HG03354 (cell line): ENCODE data around the gene GGTLC3.
"Not testable (repeated sequence)": the region's sequence is repeated elsewhere in the genome, so short reads cannot be mapped to it uniquely, and the experiment has no call there.

ENCODE experiments used
- ATAC-seq: cut with Tn5 transposase; IDR thresholded peaks from one replicate; pipeline ENCODE4 v1.9.1; 2021; ENCODE audit warnings: mild to moderate bottlenecking; ENCODE audit not compliant: unreplicated experiment, poor library complexity, severe bottlenecking

Gene GGTLC3

GRCh38 chr22:18522762-18523161 is 4.8 kb upstream of the GGTLC3 start:
- not testable (repeated sequence) for ATAC-seq

GRCh38 chr22:18513454-18513853 is 4.5 kb downstream of the GGTLC3 start:
- ATAC-seq = not testable (repeated sequence)

DNA sequence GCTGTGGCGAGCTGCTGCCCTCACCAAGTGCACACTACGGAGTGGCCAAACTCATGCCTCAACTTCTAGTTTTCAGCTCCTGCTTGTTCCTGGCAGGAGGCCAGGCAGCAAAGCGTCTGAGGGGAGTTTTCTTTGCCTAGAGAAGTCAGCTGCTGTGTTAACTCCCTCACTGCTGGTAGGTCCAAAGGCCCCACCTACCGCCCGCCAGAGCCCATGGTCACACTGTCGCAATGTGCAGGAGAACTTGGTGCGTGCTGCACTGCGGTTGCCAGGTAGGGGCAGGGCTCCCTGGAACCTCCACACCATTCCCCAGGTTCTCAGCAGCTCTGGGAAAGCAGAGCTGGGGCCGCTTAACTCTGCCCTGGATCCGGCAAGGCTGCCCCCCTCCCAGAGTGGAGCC is 5.6 kb downstream of the GGTLC3 start:
- not testable (repeated sequence) for ATAC-seq

DNA sequence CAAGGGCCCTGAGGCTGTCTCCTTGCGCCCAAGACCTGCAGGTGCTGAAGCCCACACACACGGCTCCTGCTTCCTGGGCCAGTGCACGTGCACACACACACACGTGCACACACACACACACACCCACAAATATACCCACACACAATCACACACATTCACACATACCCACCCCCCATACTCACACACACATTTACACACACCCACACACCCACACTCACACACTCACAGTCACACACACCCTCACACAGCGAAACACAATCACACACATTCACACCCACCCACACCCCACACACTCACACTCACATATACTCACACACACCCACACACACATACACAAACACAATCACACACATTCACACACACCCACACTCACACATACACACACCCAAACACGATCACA is 6.6 kb downstream of the GGTLC3 start:
- not testable (repeated sequence) for ATAC-seq

GRCh38 chr22:18496227-18496626 is 21.7 kb downstream of the GGTLC3 start:
- ATAC-seq = not testable (repeated sequence)
